ENCODE data around the gene ZSCAN26. TPM values are rescaled to one million over a fixed set of nuclear protein-coding genes. Genes with fewer than 3 reads are reported as not detected.

ZSCAN26 gene
- total RNA-seq, 1 experiment from 2014 or later: 14.2 TPM

DNA sequence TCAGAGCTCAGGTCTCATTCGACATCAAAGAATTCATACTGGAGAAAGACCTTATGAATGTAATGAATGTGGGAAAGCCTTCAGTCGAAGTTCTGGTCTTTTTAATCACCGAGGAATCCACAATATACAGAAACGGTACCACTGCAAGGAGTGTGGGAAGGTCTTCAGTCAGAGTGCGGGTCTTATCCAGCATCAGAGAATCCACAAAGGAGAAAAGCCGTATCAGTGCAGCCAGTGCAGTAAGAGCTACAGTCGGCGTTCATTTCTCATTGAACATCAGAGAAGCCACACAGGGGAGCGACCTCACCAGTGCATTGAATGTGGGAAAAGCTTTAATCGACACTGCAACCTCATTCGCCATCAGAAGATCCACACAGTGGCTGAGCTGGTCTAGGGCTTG is 34.2 kb upstream of the ZSCAN26 start:
- TF ChIP-seq, protein P1, sequence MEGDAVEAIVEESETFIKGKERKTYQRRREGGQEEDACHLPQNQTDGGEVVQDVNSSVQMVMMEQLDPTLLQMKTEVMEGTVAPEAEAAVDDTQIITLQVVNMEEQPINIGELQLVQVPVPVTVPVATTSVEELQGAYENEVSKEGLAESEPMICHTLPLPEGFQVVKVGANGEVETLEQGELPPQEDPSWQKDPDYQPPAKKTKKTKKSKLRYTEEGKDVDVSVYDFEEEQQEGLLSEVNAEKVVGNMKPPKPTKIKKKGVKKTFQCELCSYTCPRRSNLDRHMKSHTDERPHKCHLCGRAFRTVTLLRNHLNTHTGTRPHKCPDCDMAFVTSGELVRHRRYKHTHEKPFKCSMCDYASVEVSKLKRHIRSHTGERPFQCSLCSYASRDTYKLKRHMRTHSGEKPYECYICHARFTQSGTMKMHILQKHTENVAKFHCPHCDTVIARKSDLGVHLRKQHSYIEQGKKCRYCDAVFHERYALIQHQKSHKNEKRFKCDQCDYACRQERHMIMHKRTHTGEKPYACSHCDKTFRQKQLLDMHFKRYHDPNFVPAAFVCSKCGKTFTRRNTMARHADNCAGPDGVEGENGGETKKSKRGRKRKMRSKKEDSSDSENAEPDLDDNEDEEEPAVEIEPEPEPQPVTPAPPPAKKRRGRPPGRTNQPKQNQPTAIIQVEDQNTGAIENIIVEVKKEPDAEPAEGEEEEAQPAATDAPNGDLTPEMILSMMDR (IDR thresholded peaks at IDR 0.05; ENCODE audit: unreplicated experiment): no peak
- no peak for DNase-seq
- Mint-ChIP-seq H3K9me3 (ENCODE audit: low read depth, unreplicated experiment) (peaks cover 3% of the 10 kb centered on the region), H3K4me3 (ENCODE audit: low read depth, unreplicated experiment) (no peak overlapping the region), H3K36me3 (ENCODE audit: insufficient read depth, unreplicated experiment) (peaks cover 27% of the 10 kb centered on the region), H3K27ac (ENCODE audit: unreplicated experiment) (no peak overlapping the region), H3K4me1 (ENCODE audit: low read depth, unreplicated experiment) (no peaks in the 10 kb centered on the region), H3K27me3 (ENCODE audit: unreplicated experiment) (no peaks in the 10 kb centered on the region)
- CTCF ChIA-PET: no interaction called here
- intact Hi-C loops (cut with micrococcal nuclease; ENCODE audit: unreplicated experiment): no loop called here
- BruUV-seq (replicated peaks): no TSS peak

DNA sequence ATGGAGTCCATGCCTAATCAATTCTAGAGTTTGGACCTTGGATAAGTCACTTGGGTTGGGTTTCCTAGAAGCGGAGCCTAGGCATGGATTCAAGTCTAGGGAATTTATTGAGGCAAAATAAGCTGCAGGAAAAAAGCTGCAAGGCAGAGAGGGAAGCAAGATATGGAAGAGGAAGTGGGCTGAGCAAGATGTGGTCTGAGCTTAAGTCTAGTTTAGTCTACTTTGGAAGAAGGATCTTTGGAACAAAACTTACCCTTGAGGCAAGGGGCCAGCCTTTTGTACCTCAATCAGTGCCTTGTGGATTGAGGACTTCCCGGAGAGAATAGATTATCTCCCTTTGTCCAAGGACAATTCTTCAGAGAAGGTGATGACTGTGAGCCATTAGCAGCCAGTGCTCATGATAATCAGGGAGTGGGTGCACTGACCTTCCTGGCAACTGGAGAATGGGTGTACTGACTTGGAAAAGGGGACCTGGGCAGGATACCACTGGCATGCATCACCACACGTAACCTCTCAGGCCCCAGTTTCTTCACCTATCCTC is 31.0 kb upstream of the ZSCAN26 start:
- TF ChIP-seq, protein P1 (IDR thresholded peaks at IDR 0.05; ENCODE audit: unreplicated experiment): no peak
- CTCF ChIA-PET: no interaction called here
- peaks cover 20% of the 10 kb centered on the region for H3K36me3 Mint-ChIP-seq (ENCODE audit: insufficient read depth, unreplicated experiment)

DNA sequence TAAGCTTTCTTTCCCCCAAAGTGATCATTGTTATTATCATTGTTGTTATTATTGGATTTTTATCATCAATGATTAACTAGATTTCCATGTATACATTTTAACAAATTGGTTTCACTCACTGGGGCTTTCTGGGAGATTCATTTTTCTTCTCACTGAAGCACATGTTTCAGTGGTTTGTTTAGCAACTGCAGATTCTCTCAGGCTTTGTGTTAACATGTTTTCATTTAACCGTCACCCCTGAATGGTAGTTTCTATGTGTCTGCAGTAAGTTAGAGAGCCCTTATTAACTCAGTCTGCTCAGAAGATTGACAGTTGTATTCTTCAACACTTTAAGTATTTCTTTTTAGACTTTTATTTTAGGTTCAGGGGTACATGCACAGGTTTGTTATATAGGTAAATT is 27.3 kb upstream of the ZSCAN26 start:
- Mint-ChIP-seq H3K4me3 (ENCODE audit: low read depth, unreplicated experiment) (no peak overlapping the region), H3K4me1 (ENCODE audit: low read depth, unreplicated experiment) (no peaks in the 10 kb centered on the region), H3K9me3 (ENCODE audit: low read depth, unreplicated experiment) (peaks cover 3% of the 10 kb centered on the region), H3K27me3 (ENCODE audit: unreplicated experiment) (no peaks in the 10 kb centered on the region), H3K36me3 (ENCODE audit: insufficient read depth, unreplicated experiment) (peaks cover 14% of the 10 kb centered on the region), H3K27ac (ENCODE audit: unreplicated experiment) (no peak overlapping the region)
- no TSS peak for BruUV-seq (replicated peaks)
- intact Hi-C loops (cut with micrococcal nuclease; ENCODE audit: unreplicated experiment): no loop called here
- DNase-seq: no peak
- TF ChIP-seq, protein P1 (IDR thresholded peaks at IDR 0.05; ENCODE audit: unreplicated experiment): no peak
- CTCF ChIA-PET: no interaction called here

More for the DNA sequence above, 31.0 kb upstream of the ZSCAN26 start:
- DNase-seq: no peak
- H3K9me3 Mint-ChIP-seq (ENCODE audit: low read depth, unreplicated experiment): peaks cover 6% of the 10 kb centered on the region
- H3K27me3 Mint-ChIP-seq (ENCODE audit: unreplicated experiment): no peaks in the 10 kb centered on the region
- BruUV-seq (replicated peaks): no TSS peak
- H3K4me1 Mint-ChIP-seq (ENCODE audit: low read depth, unreplicated experiment): no peaks in the 10 kb centered on the region
- no peak overlapping the region for H3K27ac Mint-ChIP-seq (ENCODE audit: unreplicated experiment)
- H3K4me3 Mint-ChIP-seq (ENCODE audit: low read depth, unreplicated experiment): no peak overlapping the region
- intact Hi-C loops (cut with micrococcal nuclease; ENCODE audit: unreplicated experiment): no loop called here

DNA sequence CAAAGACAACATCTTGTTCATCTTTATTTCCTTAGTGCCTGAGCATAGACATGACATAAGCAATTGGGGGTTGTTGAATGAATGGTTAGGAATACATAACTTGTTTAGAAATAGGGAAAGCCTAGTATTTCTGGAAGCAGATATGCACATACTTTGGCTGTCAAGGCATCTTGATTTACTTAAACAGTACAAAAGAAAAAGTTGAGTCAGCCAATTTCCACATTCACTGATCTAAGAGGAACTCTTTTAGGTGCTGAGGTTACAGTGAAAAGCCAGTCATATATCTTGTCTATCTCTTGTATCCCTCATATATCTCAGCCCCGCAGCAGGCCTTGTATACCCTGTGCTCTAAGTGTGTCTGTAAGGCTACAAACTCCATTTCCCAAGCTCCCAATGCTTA is 26.5 kb upstream of the ZSCAN26 start:
- H3K27ac Mint-ChIP-seq (ENCODE audit: unreplicated experiment): no peak overlapping the region
- H3K9me3 Mint-ChIP-seq (ENCODE audit: low read depth, unreplicated experiment): peaks cover 3% of the 10 kb centered on the region
- intact Hi-C loops (cut with micrococcal nuclease; ENCODE audit: unreplicated experiment): no loop called here
- H3K36me3 Mint-ChIP-seq (ENCODE audit: insufficient read depth, unreplicated experiment): peaks cover 14% of the 10 kb centered on the region
- no peaks in the 10 kb centered on the region for H3K27me3 Mint-ChIP-seq (ENCODE audit: unreplicated experiment)
- TF ChIP-seq, protein P1 (IDR thresholded peaks at IDR 0.05; ENCODE audit: unreplicated experiment): no peak
- H3K4me1 Mint-ChIP-seq (ENCODE audit: low read depth, unreplicated experiment): no peaks in the 10 kb centered on the region
- no TSS peak for BruUV-seq (replicated peaks)
- CTCF ChIA-PET: no interaction called here
- H3K4me3 Mint-ChIP-seq (ENCODE audit: low read depth, unreplicated experiment): no peak overlapping the region
- DNase-seq: no peak

All from Calu3 (cell line).